HG03103 (cell line): ENCODE results near the gene TUFT1.

Experiments
- ATAC-seq: cut with Tn5 transposase; IDR thresholded peaks from one replicate; pipeline ENCODE4 v1.9.1; 2021; ENCODE audit warnings: low read depth; ENCODE audit not compliant: unreplicated experiment

The TUFT1 gene

DNA sequence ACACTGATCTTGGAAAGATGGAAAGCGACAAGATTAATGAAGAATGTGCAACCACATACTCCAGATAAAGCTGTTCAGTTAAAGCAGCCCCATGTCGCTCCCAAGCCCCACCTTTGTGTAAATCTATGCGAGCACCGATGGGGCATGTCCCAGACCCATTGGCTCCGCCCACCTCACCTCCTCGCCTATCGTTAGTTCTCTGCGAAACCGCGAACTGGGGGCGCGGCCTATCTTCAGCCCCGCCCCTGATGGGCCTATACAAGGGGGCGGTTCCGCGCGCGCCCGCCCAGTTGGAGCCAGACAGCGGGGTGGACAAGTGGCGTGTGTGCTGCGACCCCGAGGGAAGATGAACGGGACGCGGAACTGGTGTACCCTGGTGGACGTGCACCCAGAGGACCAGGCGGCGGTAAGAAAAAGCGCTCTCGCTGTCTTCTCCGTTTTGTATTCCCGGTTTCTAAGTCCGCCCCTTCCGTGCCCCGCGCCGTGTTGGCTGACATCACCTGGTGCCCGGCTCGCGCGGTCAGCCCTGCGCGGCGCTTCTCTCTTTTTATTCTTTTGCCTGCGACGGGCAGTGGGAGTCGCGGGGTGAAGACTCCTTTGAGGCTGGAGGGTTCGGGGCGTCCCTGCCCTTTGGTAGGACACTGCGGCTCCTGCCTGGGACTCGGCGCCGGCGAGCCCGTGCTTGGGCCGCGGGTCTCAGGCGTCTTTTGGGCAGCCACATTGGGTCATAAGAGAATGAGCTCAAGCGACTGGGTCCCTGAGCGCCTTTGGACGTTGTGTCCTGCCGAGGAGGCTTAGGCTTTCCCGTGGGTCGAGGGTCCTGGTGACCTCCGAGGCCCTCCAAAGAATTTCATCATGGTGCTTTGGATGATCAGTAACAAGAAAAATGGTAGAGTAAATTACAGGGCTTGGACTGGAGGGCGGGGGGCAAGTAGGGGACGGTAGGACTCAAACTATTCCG, at the start of gene TUFT1:
TSS of gene TUFT1 (plus strand) at position 289 of the 961 bp plus-strand sequence. CDS start at position 347, 58 bp downstream.
- ATAC-seq, result peak; percentile 89

DNA sequence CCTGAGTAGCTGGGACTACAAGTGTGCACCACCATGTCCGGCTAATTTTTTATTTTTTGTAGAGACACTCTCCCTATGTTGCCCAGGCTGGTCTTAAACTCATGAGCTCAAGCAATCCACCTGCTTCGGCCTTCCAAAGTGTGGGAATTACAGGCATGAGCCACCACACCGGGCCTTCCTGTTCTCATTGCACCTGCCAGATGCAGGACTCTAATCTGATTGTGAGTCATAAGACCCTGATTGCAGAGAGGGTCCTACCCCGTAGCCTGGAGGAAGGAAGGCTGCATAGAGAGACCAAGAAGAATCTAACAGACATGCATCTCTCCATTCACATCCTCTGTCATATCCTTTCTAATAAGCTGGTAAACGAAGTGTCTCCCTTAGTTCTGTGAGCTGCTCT, 48.5 kb upstream of the TUFT1 start:
- ATAC-seq, result no peak

DNA sequence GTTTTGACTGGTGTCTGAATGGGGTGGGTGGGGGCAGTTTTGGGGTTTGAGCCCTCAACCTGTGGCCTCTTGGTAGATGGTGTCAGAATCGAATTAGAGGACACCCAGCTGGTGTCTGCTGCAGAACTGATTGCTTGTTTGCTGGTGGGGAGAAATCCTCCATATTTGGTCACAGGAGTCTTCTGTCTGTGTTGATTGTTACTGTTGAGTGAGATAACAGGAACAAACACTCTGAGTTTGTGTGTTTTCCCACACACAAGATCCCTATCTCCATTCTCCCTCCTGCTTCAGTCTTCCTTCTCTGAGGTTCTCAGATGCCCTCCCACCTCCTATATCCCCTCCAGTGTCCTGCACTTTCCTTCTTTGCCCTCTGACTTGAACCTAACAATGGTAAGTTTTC, 48.0 kb upstream of the TUFT1 start:
- ATAC-seq, result no peak

DNA sequence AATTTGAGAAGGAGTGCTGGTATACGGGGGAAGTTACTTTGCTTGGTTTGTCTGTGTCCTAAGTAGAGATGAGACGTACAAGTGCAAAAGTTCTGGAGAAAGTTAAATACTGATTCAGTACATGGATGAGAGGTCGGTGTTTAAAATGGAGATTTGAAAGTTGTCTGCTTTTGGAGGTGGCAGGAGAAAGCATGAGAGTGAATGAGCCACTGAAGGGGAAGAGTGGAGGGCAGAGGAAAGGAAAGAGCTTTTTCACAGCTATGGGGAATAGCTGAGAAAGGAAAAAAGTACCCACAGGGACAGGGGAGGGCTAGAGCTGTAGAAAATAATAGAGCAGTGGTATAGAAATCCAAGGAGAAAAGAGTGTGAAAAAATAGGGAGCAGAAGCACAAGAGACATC, 47.1 kb upstream of the TUFT1 start:
- no peak for ATAC-seq

- no peak for ATAC-seq
These were observed 45.3 kb upstream of the TUFT1 start for GRCh38 chr1:151494741-151495281.

GRCh38 chr1:151495316-151495715, 44.8 kb upstream of the TUFT1 start:
- ATAC-seq, result no peak

- ATAC-seq, result no peak
These were observed 40.7 kb upstream of the TUFT1 start for GRCh38 chr1:151499365-151499764.

DNA sequence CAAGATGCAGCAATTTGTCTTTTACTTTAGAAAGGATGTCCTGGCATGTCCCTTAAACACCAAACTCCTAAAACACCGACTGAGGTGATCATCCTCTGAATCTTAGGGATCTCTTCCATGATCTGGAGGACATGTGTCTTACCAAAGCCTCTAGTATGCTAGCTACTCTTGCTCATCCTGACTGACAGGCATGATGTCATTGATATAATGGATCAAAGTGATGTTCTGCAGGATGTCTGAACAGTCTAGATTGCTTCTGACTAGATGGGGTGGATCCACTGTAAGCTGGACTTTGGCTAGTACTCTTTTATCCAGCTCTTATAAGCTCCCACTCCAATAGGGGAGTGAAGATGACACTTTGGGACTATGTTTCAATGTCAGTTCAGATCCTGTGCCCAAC, 40.2 kb upstream of the TUFT1 start:
- ATAC-seq, result no peak

DNA sequence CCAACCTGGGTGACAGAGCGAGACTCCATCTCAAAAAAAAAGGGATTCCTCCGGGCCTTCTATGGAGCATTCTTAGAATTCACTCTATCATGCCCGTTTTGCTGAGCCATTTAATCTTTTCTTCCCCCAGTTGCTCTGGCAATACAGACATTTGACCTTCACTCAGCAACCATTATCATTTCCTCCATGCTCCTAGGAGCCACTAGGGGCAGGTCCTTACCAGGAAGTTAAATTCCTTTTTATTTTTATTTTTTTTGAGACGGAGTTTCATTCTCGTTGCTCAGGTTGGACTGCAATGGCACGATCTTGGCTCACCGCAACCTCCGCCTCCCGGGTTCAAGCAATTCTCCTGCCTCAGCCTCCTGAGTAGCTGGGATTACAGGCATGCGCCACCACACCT, 38.6 kb upstream of the TUFT1 start:
- no peak for ATAC-seq

GRCh38 chr1:151502035-151502700, 37.9 kb upstream of the TUFT1 start:
- no peak for ATAC-seq

DNA sequence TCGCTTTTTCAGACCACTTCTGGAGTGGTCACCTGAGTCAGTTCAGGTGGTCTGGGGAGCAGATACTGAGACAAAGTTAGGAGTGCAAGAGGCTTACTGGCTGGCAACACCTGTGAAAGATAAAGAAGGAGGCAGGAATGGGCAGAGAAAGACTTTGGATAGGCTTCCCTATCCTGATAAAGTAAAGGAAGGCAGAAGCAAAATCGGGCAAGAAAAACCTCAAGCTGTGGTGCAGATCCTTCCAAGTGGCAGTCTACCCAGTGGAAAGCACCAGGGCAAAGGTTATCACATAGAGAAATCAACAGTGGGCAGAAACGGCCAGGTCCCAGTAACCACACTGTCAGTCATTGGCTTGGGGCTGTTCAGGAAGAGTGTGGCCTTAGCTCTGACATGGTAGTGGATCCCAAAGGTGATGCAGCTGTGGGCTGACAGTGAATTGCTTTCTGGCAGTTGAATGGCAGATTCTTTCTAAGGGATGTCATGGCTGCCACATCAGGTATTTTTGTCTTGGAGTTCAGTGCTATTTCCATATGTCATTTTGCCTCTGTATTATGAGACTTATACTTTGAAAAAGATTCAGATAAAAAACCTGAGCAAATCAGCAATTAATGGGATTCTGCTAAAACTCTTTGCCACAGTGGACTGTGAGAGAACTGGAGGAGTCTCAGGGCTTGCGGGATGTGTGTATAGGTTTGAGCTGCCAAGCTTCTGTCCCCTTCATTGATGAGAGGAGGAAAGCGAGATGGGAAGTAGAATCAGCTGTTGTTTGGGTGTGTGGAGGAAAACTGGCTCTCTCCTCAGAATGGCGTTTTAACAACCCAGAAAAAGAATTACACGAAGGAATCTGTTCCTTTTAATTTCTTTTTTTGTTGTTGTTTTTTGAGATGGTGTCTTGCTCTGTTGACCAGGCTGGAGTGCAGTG, 37.0 kb upstream of the TUFT1 start:
- no peak for ATAC-seq

DNA sequence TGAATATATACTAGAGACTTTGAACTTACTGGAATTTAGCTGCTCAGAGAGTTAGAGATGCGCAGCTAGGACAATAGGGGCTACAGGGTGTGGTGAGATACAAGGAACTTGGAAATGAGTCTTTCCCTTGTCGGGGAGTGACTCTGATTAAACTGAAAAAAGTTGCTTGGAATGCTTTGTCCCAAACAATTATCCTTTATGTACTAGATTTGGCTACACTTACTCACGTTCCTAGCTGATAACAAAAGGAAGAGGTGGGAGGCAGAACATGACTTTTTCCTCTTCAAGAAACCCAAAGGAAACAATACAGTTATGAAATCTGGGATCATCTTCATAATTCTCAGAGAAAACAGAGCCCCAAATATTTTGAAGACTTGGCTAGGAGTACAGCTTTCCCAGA, 35.9 kb upstream of the TUFT1 start:
- ATAC-seq, result no peak

- ATAC-seq, result no peak
These were observed 35.4 kb upstream of the TUFT1 start for GRCh38 chr1:151504759-151505158.

GRCh38 chr1:151508833-151509232, 31.3 kb upstream of the TUFT1 start:
- ATAC-seq, result no peak

DNA sequence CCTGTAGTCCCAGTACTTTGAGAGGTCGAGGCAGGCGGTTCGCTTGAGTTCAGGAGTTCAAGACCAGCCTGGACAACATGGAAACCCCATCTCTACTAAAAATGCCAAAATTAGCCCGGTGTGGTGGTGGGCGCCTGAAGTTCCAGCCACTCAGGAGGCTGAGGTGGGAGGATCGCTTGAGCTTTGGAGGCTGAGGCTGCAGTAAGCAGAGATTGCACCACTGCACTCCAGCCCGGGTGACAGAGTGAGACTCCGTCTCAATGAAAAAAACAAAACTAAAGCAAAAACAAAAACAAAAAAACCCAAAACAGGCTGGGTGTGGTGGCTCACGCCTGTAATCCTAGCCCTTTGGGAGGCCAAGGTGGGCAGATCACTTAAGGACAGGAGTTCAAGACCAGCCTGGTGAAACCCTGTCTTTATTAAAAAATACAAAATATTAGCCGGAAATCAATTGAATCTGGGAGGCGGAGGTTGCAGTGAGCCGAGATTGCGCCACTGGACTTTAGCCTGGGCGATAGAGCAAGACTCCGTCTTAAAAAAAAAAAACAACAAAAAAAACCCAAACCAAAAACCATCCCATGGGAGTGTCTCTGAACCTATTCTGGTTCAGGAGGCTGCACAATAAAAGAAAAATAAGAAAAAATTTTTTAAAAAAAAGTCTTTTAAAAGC, 30.6 kb upstream of the TUFT1 start:
- ATAC-seq, result no peak

GRCh38 chr1:151510020-151510405, 30.1 kb upstream of the TUFT1 start:
- no peak for ATAC-seq

DNA sequence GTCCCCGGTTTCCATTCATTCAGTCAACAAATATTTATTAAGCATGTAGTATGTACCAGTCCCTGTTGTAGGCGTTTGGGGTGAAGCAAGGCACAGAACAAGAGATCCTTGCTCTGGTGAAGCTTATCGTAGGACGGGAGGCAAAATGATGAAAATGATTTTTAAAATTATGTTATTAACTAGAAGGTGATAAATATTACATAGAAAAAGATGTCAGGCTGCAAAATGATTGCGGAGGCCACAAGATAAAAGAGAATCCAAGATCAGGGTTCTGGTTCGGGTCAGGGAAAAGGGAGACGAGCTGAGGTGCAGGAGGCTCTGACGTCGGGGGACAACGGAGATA, 29.5 kb upstream of the TUFT1 start:
- no peak for ATAC-seq

DNA sequence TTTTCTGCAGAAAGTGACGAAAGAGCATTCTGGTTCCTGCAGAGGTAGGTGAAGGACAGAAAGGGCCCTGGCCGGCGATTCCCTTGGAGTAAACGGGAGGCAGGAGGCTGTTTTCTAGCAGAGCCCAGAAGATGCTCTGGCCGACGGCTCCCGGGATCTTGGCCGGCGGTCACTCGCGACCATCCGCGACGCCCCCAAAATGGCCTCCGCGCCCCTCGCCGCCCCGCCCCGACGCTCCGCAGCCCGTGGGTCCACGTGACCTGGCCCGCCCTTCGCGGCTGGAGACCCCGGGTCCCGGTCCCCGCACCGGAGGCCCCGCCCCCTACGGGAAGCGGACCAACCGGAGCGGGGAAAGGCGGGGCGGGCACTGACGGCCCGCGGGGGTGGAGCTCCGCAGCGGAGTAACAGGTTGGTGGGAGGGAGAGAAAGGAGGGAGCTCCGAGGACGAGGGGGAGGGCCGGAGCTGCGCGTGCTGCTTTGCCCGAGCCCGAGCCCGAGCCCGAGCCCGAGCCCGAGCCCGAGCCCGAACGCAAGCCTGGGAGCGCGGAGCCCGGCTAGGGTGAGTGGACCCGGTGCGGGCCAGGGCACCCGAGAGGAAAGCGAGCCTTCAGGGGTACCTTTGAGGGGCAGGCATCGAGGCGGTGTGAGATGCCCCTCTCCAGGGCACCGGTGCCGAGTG, 29.0 kb upstream of the TUFT1 start, which contains the start of gene CGN:
TSS of gene CGN (plus strand) at position 431 of the 679 bp plus-strand sequence. CDS start 7,133 bp downstream, outside the sequence.
- peak; percentile 81 for ATAC-seq

- peak; percentile 16 for ATAC-seq
These were observed 28.4 kb upstream of the TUFT1 start for GRCh38 chr1:151511636-151512215.
